Osteoblast (primary cell): Measurements from ENCODE around the gene LRIF1. TPM values are rescaled to one million over a fixed set of nuclear protein-coding genes. Genes with fewer than 3 reads are reported as not detected.
A peak's percentile ranks its signal among the peaks of the same experiment; 100 is the strongest.
"Not testable (repeated sequence)": the region's sequence is repeated elsewhere in the genome, so short reads cannot be mapped to it uniquely, and the experiment has no call there.

ENCODE experiments used
- DNase-seq: peaks from one replicate; pipeline ENCODE4 v3.0.0; 2011; ENCODE audit warnings: low spot score, mixed read lengths; ENCODE audit not compliant: insufficient read length; ENCODE audit errors: missing footprints
- H2AFZ ChIP-seq: 2 replicates; pipeline ENCODE4 v1.6.0; 2011; ENCODE audit warnings: mild to moderate bottlenecking, low read length
- H3K27ac ChIP-seq: 2 replicates; pipeline ENCODE4 v1.5.1; 2011; ENCODE audit warnings: mild to moderate bottlenecking, low read depth, low read length, moderate library complexity
- H3K27me3 ChIP-seq: 2 replicates; pipeline ENCODE4 v1.6.0; 2012; ENCODE audit warnings: mild to moderate bottlenecking, control low read depth, inconsistent platforms, low read length, moderate library complexity; ENCODE audit not compliant: insufficient read depth
- H3K36me3 ChIP-seq: 2 replicates; pipeline ENCODE4 v1.5.1; 2011; ENCODE audit warnings: mild to moderate bottlenecking, low read length, control low read depth, moderate library complexity; ENCODE audit not compliant: insufficient read depth
- H3K4me1 ChIP-seq: 2 replicates; pipeline ENCODE4 v1.5.1; 2011; ENCODE audit warnings: mild to moderate bottlenecking, low read length, control low read depth, moderate library complexity; ENCODE audit not compliant: insufficient read depth
- H3K4me2 ChIP-seq: 2 replicates; pipeline ENCODE4 v1.6.0; 2011; ENCODE audit warnings: mild to moderate bottlenecking, low read length; ENCODE audit not compliant: insufficient read depth
- H3K4me3 ChIP-seq: fragments of 200-600 bp; sonication (generic); 3 replicates; pipeline ENCODE4 v1.5.1; 2012; ENCODE audit warnings: mild to moderate bottlenecking, low read length, inconsistent platforms; ENCODE audit not compliant: insufficient read depth
- H3K79me2 ChIP-seq: 2 replicates; pipeline ENCODE4 v1.6.0; 2012; ENCODE audit warnings: mild to moderate bottlenecking, low read length, control low read depth, inconsistent platforms; ENCODE audit not compliant: insufficient read depth
- H3K9me3 ChIP-seq: 2 replicates; pipeline ENCODE4 v1.5.1; 2011; ENCODE audit warnings: low read depth, low read length, control low read depth
- H4K20me1 ChIP-seq: 2 replicates; pipeline ENCODE4 v1.6.0; 2012; ENCODE audit warnings: mild to moderate bottlenecking, low read length, control low read depth; ENCODE audit not compliant: insufficient read depth
- total RNA-seq: library from RNA; depleted of rRNA; stranded (reverse); fragments of >200 nt; gene quantifications from 2 replicates; pipeline ENCODE4 v1.2.3, GENCODE V29; 2012
- TF ChIP-seq, protein P1 (sequence below): IDR thresholded peaks from 2 replicates; pipeline ENCODE4 v1.5.1; 2011; ENCODE audit warnings: mild to moderate bottlenecking, low read depth, low read length, moderate library complexity; ENCODE audit errors: extremely low read depth

The LRIF1 gene
- total RNA-seq, 1 donor, result 10.5 TPM

DNA sequence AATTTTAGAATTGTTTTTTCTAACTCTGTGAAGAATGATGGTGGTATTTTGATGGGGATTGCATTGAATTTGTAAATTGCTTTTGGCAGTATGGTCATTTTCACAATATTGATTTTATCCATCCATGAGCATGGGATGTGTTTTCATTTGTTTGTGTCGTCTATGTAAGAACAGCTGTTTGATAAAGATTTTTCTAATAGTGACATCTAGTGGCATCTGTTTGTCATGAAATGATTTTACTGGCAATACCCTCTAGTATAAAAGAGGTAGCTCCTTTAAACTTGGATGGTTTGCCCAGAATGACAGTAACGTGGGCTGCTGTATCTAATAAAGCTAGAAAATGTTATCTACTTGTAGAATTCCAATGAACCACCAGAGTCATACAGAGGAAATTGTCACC, 28.6 kb upstream of the LRIF1 start:
- not testable (repeated sequence) for H3K27ac ChIP-seq, DNase-seq, H3K79me2 ChIP-seq, H4K20me1 ChIP-seq, H3K4me3 ChIP-seq, H3K4me1 ChIP-seq, H3K4me2 ChIP-seq, H3K36me3 ChIP-seq, H3K27me3 ChIP-seq, H3K9me3 ChIP-seq, H2AFZ ChIP-seq
- TF ChIP-seq, protein P1, sequence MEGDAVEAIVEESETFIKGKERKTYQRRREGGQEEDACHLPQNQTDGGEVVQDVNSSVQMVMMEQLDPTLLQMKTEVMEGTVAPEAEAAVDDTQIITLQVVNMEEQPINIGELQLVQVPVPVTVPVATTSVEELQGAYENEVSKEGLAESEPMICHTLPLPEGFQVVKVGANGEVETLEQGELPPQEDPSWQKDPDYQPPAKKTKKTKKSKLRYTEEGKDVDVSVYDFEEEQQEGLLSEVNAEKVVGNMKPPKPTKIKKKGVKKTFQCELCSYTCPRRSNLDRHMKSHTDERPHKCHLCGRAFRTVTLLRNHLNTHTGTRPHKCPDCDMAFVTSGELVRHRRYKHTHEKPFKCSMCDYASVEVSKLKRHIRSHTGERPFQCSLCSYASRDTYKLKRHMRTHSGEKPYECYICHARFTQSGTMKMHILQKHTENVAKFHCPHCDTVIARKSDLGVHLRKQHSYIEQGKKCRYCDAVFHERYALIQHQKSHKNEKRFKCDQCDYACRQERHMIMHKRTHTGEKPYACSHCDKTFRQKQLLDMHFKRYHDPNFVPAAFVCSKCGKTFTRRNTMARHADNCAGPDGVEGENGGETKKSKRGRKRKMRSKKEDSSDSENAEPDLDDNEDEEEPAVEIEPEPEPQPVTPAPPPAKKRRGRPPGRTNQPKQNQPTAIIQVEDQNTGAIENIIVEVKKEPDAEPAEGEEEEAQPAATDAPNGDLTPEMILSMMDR, result peak; percentile 32

DNA sequence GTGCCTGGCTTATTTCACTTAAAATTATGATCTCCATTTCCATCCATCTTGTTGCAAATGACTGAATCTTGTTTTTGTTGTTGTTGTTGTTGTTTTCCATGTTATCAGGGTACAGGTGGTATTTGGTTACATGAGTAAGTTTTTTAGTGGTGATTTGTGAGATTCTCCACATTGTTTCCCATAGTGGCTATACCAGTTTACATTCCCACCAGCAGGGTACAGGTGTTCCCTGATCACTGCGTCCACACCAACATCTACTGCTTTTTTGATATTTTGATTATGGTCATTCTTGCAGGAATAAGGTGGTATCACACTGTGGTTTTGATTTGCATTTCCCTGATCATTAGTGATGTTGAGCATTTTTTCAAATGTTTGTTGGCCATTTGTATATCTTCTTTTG, 27.6 kb upstream of the LRIF1 start:
- not testable (repeated sequence) for H3K4me1 ChIP-seq, H4K20me1 ChIP-seq, H3K36me3 ChIP-seq, H2AFZ ChIP-seq, H3K79me2 ChIP-seq, H3K9me3 ChIP-seq, H3K27ac ChIP-seq, H3K4me3 ChIP-seq, DNase-seq, H3K4me2 ChIP-seq, H3K27me3 ChIP-seq

DNA sequence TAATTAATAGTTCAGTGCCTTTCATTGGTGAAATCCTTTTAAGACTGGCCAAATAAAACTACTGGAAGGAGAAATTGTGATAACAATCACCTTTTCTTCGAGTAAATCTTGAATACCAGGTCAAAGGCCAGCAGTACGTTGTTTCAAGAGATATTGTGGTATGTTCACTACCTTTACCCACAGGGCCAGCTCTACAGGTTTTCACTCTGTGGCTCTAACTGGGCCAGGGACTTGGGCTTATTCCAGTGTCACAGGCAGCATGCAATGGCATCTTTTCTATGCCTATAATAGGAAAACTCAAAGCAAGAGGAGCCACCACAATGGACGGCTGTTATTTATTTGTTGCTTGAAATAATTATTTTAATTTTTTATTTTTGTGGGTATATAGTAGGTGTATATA, 26.8 kb upstream of the LRIF1 start:
- no peaks in the 10 kb centered on the region for H3K27me3 ChIP-seq
- H3K27ac ChIP-seq, result no peak overlapping the region
- H3K9me3 ChIP-seq, result no peaks in the 10 kb centered on the region
- no peak overlapping the region for H2AFZ ChIP-seq
- H3K4me3 ChIP-seq, result no peak overlapping the region
- H3K79me2 ChIP-seq, result no peaks in the 10 kb centered on the region
- TF ChIP-seq, protein P1, result no peak
- no peaks in the 10 kb centered on the region for H4K20me1 ChIP-seq
- no peak for DNase-seq
- no peak overlapping the region for H3K4me2 ChIP-seq
- no peaks in the 10 kb centered on the region for H3K4me1 ChIP-seq
- H3K36me3 ChIP-seq, result no peaks in the 10 kb centered on the region

DNA sequence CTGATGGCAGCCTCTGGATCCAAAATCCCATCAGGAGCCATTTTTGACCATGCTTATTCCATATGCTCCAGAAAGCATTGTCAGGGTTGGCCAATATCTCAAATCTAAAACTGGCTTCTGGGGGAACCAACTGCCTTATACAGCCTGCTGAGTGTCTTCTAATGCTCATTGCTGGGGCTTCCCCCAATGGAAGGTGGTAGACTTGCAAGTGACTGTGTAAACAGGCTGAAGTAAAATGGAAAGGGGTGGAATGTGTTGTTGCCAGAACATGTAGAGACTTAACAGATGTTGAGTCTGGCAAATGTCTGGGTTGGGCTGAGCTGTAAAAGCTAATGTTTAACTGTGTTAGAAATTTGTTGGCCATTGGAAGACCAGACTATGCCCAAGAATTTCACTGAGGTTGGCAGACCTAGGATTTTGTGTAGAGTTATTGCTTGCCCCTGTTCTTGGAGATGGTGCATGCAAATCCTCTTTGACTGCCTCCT, 22.7 kb upstream of the LRIF1 start:
- Histone ChIP-seq H3K27me3 (no peaks in the 10 kb centered on the region), H3K4me2 (no peak overlapping the region), H3K36me3 (no peaks in the 10 kb centered on the region), H3K27ac (no peak overlapping the region), H3K79me2 (no peaks in the 10 kb centered on the region), H2AFZ (no peak overlapping the region), H3K4me3 (no peak overlapping the region), H3K4me1 (no peaks in the 10 kb centered on the region), H4K20me1 (no peaks in the 10 kb centered on the region), H3K9me3 (no peaks in the 10 kb centered on the region)
- TF ChIP-seq, protein P1, result no peak
- DNase-seq, result no peak
